PC-3 (cell line): ENCODE measurements around the gene HS3ST4. TPM values are rescaled to one million over a fixed set of nuclear protein-coding genes. Genes with fewer than 3 reads are reported as not detected.

ENCODE experiments used
- ATAC-seq: fragments of 200-7000 bp; cut with Tn5 transposase; 2 replicates; pipeline ENCODE4 v1.9.1; 2020; ENCODE audit warnings: mild to moderate bottlenecking, moderate library complexity
- BruUV-seq: library from RNA; stranded (reverse); fragments of 400-500 nt; replicated peaks from 2 replicates; lab custom pipeline; 2021; lab: Mats Ljungman, UMichigan
- CTCF ChIA-PET: fragments of 300-600 bp; sonication (Branson Sonifier 250); formaldehyde crosslinking; loops from one replicate; lab custom pipeline; 2022; ENCODE audit warnings: antibody characterized with exemption; lab: Charles Lee
- POLR2A ChIA-PET: fragments of 300-600 bp; sonication (Branson Sonifier 250); formaldehyde crosslinking; loops from one replicate; lab custom pipeline; 2022; ENCODE audit warnings: antibody characterized with exemption; ENCODE audit not compliant: unreplicated experiment; lab: Charles Lee
- DNase-seq: peaks from one replicate; pipeline ENCODE4 v3.0.0-alpha.2; 2015
- H2AFZ ChIP-seq: fragments of 300-600 bp; sonication (generic); 2 replicates; pipeline ENCODE4 v1.6.0; 2016; ENCODE audit warnings: antibody characterized with exemption, low read length
- H3F3A ChIP-seq: fragments of 300-600 bp; sonication (generic); one replicate; pipeline ENCODE4 v1.6.0; 2017; ENCODE audit warnings: antibody characterized with exemption, low read length, control low read depth, mild to moderate bottlenecking; ENCODE audit not compliant: unreplicated experiment
- H3K27ac ChIP-seq: fragments of 300-600 bp; sonication (generic); 2 replicates; pipeline ENCODE4 v1.5.1; 2016; ENCODE audit warnings: mild to moderate bottlenecking, low read length
- H3K27me3 ChIP-seq: fragments of 300-600 bp; sonication (generic); 2 replicates; pipeline ENCODE4 v1.6.1; 2016; ENCODE audit warnings: low read length, mixed read lengths
- H3K36me3 ChIP-seq: fragments of 300-600 bp; sonication (generic); 2 replicates; pipeline ENCODE4 v1.6.1; 2016; ENCODE audit warnings: low read depth, mixed run types, low read length, mixed read lengths
- H3K4me1 ChIP-seq: fragments of 300-600 bp; sonication (generic); 2 replicates; pipeline ENCODE4 v1.5.1; 2016; ENCODE audit warnings: low read length; ENCODE audit not compliant: insufficient read depth
- H3K4me2 ChIP-seq: fragments of 300-600 bp; sonication (generic); 2 replicates; pipeline ENCODE4 v1.6.0; 2016; ENCODE audit warnings: low read length
- H3K4me3 ChIP-seq: fragments of 300-600 bp; sonication (generic); 2 replicates; pipeline ENCODE4 v1.5.1; 2016; ENCODE audit warnings: mild to moderate bottlenecking, low read length, mixed read lengths
- H3K79me2 ChIP-seq: fragments of 300-600 bp; sonication (generic); 2 replicates; pipeline ENCODE4 v1.6.1; 2017; ENCODE audit warnings: low read length, mixed read lengths
- H3K9ac ChIP-seq: fragments of 300-600 bp; sonication (generic); 2 replicates; pipeline ENCODE4 v1.6.0; 2016; ENCODE audit warnings: mild to moderate bottlenecking, low read length
- H3K9me2 ChIP-seq: fragments of 300-600 bp; sonication (generic); replicated peaks from 2 replicates; pipeline ENCODE4 v1.6.1; 2016; ENCODE audit warnings: mixed run types, low read length, mixed read lengths
- H3K9me3 ChIP-seq: fragments of 300-600 bp; sonication (generic); 2 replicates; pipeline ENCODE4 v1.6.1; 2016; ENCODE audit warnings: low read length, mixed read lengths
- H4K20me1 ChIP-seq: fragments of 300-600 bp; sonication (generic); 2 replicates; pipeline ENCODE4 v1.6.1; 2016; ENCODE audit warnings: low read length, mixed read lengths
- CTCF ChIP-seq: fragments of 300-600 bp; sonication (generic); conservative IDR thresholded peaks from 2 replicates; pipeline ENCODE4 v1.5.1; 2017; ENCODE audit warnings: antibody characterized with exemption, low read depth, mild to moderate bottlenecking, low read length
- EZH2 ChIP-seq: fragments of 300-600 bp; sonication (generic); IDR thresholded peaks from one replicate; pipeline ENCODE4 v1.6.1; 2017; ENCODE audit warnings: antibody characterized with exemption, mild to moderate bottlenecking, low read length; ENCODE audit not compliant: unreplicated experiment
- EZH2phosphoT487 ChIP-seq: fragments of 300-600 bp; sonication (generic); IDR thresholded peaks from 2 replicates; pipeline ENCODE4 v1.6.1; 2018; ENCODE audit warnings: mild to moderate bottlenecking, antibody characterized with exemption, low read length, borderline replicate concordance
- intact Hi-C: fragments of 100-400 bp; cut with micrococcal nuclease; formaldehyde crosslinking; loops from 2 replicates; pipeline ENCODE4 v1.9.0; 2023
- total RNA-seq: library from RNA; depleted of rRNA; stranded (reverse); fragments of >200 nt; gene quantifications from 2 replicates; pipeline ENCODE4 v1.2.3, GENCODE V29; 2014

HS3ST4 gene
- total RNA-seq, 1 experiment from 2014 or later: not detected

GRCh38 chr16:25690552-25691143, 1.1 kb upstream of the HS3ST4 start:
- BruUV-seq: no TSS peak
- Histone ChIP-seq H3K27me3 (peaks cover 4% of the 10 kb centered on the region; the same call in 1 of the 2 replicates), H3K9me2 (no peaks in the 10 kb centered on the region), H2AFZ (no peak overlapping the region), H3K79me2 (no peaks in the 10 kb centered on the region), H3K9ac (no peak overlapping the region), H3F3A (no peaks in the 10 kb centered on the region), H3K4me3 (no peak overlapping the region), H4K20me1 (no peaks in the 10 kb centered on the region), H3K27ac (no peak overlapping the region), H3K4me1 (no peaks in the 10 kb centered on the region), H3K36me3 (no peaks in the 10 kb centered on the region), H3K9me3 (no peaks in the 10 kb centered on the region), H3K4me2 (no peak overlapping the region)
- ATAC-seq: no peak
- POLR2A ChIA-PET: no interaction called here
- TF ChIP-seq EZH2phosphoT487 (no peak), EZH2 (no peak), CTCF (no peak)
- intact Hi-C loops: no loop called here
- no peak for DNase-seq
- CTCF ChIA-PET: no interaction called here

GRCh38 chr16:25692351-25692741, 587 bp downstream of the HS3ST4 start:
- no peak overlapping the region for H3K9ac ChIP-seq
- intact Hi-C loops: no loop called here
- H3K4me1 ChIP-seq: no peaks in the 10 kb centered on the region
- no peak for ATAC-seq
- H3K9me2 ChIP-seq: no peaks in the 10 kb centered on the region
- no peak overlapping the region for H3K4me2 ChIP-seq
- no peak overlapping the region for H3K4me3 ChIP-seq
- no peak for DNase-seq
- CTCF ChIA-PET: no interaction called here
- no TSS peak for BruUV-seq
- H3K9me3 ChIP-seq: no peaks in the 10 kb centered on the region
- POLR2A ChIA-PET: no interaction called here
- peaks cover 4% of the 10 kb centered on the region; the same call in 1 of the 2 replicates for H3K27me3 ChIP-seq
- H3F3A ChIP-seq: no peaks in the 10 kb centered on the region
- no peak for TF ChIP-seq CTCF
- no peak for TF ChIP-seq EZH2phosphoT487
- TF ChIP-seq EZH2: no peak
- no peaks in the 10 kb centered on the region for H4K20me1 ChIP-seq
- no peak overlapping the region for H3K27ac ChIP-seq
- no peak overlapping the region for H2AFZ ChIP-seq
- H3K79me2 ChIP-seq: no peaks in the 10 kb centered on the region
- no peaks in the 10 kb centered on the region for H3K36me3 ChIP-seq

GRCh38 chr16:25692742-25693508, 1.2 kb downstream of the HS3ST4 start:
- Histone ChIP-seq H3K36me3 (no peaks in the 10 kb centered on the region), H3K27ac (no peak overlapping the region), H3K4me2 (no peak overlapping the region), H3K27me3 (peaks cover 4% of the 10 kb centered on the region; the same call in 1 of the 2 replicates), H4K20me1 (no peaks in the 10 kb centered on the region), H3F3A (no peaks in the 10 kb centered on the region), H3K4me1 (no peaks in the 10 kb centered on the region), H3K9me2 (no peaks in the 10 kb centered on the region), H2AFZ (no peak overlapping the region), H3K9me3 (no peaks in the 10 kb centered on the region), H3K79me2 (no peaks in the 10 kb centered on the region), H3K4me3 (no peak overlapping the region), H3K9ac (no peak overlapping the region)
- POLR2A ChIA-PET: no interaction called here
- CTCF ChIA-PET: no interaction called here
- no peak for DNase-seq
- TF ChIP-seq CTCF (no peak), EZH2 (no peak), EZH2phosphoT487 (no peak)
- intact Hi-C loops: no loop called here
- ATAC-seq: no peak
- BruUV-seq: no TSS peak
